CD4-positive, alpha-beta T cell treated with Interleukin-6 for 4 hours (primary cell): ENCODE data around the gene SHANK3.

Experiments used
- DNase-seq: peaks from one replicate; pipeline ENCODE4 v3.0.0-alpha.2; 2020; ENCODE audit warnings: mixed read lengths

The SHANK3 gene

DNA sequence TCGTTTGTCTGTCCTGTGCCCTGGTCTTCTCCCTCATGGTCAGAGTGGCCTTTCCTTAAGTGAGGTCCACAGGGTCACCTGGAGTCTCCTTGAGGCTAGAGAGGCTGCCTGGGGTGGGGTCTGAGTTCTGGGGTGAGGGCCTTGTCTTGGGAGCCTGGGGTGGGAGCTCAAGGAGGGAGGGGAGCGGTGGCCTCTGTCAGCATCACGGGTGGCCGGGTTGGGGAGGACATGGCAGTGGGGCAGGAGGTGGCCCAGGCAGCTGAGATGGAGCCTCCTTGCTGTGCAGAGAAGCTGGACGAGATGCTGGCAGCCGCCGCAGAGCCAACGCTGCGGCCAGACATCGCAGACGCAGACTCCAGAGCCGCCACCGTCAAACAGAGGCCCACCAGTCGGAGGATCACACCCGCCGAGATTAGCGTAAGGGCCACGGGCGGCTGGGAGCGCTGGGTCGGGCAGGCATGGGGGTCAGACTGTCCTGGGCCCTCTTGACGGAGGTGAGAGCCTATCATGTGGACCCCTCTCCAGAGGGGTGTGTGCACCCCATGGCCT is 42.1 kb downstream of the SHANK3 start:
- DNase-seq: no peak

DNA sequence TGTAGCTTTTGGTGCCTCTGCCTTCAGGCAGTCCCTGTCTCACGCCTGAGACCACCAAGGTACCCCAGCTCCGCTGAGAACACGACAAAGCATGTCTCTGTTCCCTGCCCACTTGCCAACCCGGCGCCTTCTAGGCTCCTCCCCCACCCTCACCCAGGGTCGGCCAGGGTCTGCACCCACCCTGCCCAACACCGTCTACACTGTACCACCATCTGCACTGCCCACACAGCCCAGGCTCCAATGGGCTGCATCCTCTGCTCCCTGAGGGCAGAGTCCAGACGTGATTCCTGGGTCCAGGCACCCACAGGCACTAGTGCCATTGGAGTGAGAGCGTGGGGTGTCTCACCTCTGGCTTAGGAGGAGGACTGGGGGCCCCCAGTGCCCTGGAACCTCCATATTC is 42.6 kb downstream of the SHANK3 start:
- DNase-seq: no peak

DNA sequence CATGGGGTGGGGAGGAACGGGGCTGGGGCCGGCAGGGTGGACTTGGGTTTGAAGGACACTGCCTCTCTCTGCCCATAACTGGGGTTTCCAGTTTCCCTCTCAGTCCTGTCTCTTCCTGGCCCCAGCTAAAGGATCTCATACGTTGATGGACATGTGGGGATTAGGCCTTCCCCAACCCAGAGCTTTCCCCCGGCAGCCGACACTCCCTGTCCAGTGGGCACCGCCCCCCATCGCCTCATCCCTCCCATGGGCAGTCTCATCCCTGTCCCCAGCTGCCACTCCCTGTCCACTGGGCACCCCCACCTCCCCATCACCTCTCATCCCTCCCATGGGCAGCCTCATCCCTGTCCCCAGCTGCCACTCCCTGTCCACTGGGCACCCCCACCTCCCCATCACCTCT is 43.2 kb downstream of the SHANK3 start:
- DNase-seq: no peak

DNA sequence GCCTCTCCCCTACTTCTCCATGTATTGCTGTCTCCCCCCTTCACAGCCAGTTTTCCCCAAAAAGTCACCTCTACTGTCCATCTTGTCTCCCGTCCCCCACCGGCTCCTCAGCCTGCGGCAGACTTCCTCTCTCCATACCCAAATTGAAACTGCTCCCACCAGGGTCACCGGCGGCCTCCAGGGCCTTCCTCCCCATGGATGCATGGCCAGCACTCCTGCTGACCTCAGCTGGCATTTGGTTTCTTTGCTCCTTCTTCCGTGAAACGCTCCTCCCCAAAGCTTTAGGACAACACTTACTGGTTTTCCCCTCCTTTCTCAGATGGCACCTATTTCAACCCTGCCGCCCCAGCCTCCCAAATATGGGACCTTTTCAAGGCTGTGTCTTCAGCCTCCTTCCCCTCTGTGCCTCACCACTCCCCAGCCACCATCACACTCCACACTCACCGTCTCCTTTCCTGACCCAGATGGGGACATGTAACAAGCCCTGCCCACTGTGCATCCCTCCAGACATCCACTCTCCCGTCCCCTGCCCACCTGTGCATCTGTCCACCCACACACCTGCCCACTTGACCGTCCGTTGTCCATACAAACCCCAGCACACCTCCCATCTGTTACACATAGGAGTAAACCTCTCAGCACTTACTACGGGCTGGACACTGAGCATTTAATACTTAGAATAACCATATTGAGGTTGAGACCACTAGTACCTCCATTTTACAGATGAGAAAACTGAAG is 43.8 kb downstream of the SHANK3 start:
- no peak for DNase-seq

DNA sequence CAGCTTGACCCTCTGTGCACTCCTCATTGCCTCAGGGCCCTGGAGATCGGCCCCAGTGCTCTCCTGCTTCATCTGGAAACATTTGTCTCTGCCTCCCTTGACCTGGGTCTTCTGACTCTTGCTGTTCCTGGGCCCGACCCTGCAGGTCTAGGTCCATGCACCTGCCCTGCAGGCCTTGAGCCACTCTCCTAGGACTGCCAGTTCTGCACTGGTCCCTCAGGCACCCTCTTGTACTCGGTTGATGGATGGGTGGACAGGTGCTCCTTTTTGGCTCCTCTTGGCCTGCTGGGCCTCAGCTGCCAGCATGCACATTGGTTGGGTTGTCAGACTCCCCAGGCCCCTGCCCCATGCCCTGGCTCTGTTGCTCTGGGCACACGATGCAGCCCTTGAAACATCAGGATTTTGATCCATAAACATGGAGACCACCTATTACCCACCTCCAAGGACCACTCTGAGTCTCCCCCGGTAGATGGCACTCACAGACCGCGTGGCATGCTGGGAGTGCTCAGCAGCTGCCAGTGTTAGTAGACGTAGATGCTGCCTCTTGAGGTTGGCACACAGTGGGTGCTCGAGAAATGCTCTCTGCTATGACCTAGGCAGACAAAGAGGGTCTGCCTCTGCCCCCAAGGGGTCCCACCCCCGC is 45.2 kb downstream of the SHANK3 start:
- DNase-seq: no peak

DNA sequence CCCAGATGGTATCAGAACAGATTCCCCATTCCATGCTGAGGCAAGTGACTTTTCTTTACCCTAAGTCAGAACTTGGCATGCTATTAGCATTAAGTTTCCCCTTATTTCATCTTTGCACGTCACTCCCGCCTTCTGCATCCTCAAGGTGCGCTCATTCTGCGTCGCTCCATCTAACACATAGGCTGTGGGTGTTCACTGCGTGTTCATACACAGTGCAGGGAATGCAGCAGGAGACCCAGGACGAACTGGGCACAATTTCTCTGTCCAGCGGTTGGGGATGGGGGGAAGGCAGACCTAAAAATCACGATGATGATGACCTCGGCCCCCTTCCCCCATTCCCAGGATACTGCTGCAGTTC is 45.7 kb downstream of the SHANK3 start:
- DNase-seq: no peak

DNA sequence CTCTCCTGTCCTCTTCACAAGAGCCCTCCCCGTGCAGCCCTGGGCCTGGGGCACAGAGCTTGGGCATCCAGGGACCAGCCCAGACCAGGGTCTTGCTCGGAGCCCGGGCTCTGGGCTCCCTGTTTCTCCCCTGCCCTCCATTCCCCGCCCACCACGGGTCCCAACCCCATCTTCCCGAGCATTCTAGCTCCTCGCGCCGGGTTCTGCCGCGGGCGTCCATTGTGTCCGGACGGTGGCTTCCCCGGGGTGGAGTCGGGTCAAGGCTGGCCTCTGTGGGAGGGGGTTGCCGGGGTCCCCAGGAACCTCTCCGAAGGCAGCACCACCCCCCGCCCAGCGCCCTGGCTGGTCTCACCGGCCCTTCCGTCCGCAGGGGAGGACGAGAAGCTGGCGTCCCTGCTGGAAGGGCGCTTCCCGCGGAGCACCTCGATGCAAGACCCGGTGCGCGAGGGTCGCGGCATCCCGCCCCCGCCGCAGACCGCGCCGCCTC is 47.2 kb downstream of the SHANK3 start:
- DNase-seq: no peak

DNA sequence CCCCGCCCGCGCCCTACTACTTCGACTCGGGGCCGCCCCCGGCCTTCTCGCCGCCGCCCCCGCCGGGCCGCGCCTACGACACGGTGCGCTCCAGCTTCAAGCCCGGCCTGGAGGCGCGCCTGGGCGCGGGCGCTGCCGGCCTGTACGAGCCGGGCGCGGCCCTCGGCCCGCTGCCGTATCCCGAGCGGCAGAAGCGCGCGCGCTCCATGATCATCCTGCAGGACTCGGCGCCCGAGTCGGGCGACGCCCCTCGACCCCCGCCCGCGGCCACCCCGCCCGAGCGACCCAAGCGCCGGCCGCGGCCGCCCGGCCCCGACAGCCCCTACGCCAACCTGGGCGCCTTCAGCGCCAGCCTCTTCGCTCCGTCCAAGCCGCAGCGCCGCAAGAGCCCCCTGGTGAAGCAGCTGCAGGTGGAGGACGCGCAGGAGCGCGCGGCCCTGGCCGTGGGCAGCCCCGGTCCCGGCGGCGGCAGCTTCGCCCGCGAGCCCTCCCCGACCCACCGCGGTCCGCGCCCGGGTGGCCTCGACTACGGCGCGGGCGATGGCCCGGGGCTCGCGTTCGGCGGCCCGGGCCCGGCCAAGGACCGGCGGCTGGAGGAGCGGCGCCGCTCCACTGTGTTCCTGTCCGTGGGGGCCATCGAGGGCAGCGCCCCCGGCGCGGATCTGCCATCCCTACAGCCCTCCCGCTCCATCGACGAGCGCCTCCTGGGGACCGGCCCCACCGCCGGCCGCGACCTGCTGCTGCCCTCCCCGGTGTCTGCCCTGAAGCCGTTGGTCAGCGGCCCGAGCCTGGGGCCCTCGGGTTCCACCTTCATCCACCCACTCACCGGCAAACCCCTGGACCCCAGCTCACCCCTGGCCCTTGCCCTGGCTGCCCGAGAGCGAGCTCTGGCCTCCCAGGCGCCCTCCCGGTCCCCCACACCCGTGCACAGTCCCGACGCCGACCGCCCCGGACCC is 48.0 kb downstream of the SHANK3 start:
- DNase-seq: no peak

DNA sequence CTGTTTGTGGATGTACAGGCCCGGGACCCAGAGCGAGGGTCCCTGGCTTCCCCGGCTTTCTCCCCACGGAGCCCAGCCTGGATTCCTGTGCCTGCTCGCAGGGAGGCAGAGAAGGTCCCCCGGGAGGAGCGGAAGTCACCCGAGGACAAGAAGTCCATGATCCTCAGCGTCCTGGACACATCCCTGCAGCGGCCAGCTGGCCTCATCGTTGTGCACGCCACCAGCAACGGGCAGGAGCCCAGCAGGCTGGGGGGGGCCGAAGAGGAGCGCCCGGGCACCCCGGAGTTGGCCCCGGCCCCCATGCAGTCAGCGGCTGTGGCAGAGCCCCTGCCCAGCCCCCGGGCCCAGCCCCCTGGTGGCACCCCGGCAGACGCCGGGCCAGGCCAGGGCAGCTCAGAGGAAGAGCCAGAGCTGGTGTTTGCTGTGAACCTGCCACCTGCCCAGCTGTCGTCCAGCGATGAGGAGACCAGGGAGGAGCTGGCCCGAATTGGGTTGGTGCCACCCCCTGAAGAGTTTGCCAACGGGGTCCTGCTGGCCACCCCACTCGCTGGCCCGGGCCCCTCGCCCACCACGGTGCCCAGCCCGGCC is 48.7 kb downstream of the SHANK3 start:
- DNase-seq: no peak

DNA sequence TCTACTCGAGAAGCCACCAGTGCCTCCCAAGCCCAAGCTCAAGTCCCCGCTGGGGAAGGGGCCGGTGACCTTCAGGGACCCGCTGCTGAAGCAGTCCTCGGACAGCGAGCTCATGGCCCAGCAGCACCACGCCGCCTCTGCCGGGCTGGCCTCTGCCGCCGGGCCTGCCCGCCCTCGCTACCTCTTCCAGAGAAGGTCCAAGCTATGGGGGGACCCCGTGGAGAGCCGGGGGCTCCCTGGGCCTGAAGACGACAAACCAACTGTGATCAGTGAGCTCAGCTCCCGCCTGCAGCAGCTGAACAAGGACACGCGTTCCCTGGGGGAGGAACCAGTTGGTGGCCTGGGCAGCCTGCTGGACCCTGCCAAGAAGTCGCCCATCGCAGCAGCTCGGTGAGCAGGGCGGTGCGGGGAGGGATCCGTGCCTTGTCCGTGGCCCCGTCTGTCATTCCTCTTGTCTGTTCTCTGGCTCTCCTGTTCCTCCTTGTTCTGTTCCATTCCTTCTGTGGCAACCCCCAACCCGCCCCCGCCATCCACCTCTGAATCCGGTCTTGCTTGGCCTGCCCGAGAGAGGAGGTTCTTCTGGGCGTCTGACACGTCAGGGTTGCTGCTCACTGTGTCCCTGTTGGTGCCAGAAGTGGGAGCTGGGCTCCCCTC is 49.6 kb downstream of the SHANK3 start:
- no peak for DNase-seq
